Neural crest cell (in vitro differentiated cells): ENCODE results near the gene APOL1. TPM values are rescaled to one million over a fixed set of nuclear protein-coding genes. Genes with fewer than 3 reads are reported as not detected.
"Not testable (repeated sequence)": the region's sequence is repeated elsewhere in the genome, so short reads cannot be mapped to it uniquely, and the experiment has no call there.

Experiments
- DNase-seq: peaks from one replicate; pipeline ENCODE4 v3.0.0; 2021; ENCODE audit warnings: low read depth, mixed read lengths, low spot score
- H3K27ac Mint-ChIP-seq: one replicate; pipeline ENCODE4 v1.8.0; 2021; ENCODE audit warnings: mild to moderate bottlenecking, mixed read lengths; ENCODE audit not compliant: unreplicated experiment
- H3K27me3 Mint-ChIP-seq: 2 replicates; pipeline ENCODE4 v1.8.0; 2021; ENCODE audit warnings: low read depth, mild to moderate bottlenecking, mixed read lengths
- H3K36me3 Mint-ChIP-seq: 2 replicates; pipeline ENCODE4 v1.8.0; 2021; ENCODE audit warnings: low read depth, mild to moderate bottlenecking, mixed read lengths
- H3K4me1 Mint-ChIP-seq: 2 replicates; pipeline ENCODE4 v1.8.0; 2021; ENCODE audit warnings: mixed read lengths
- H3K4me3 Mint-ChIP-seq: one replicate; pipeline ENCODE4 v1.8.0; 2021; ENCODE audit warnings: mild to moderate bottlenecking, mixed read lengths
- H3K9me3 Mint-ChIP-seq: 2 replicates; pipeline ENCODE4 v1.8.0; 2021; ENCODE audit warnings: mixed read lengths
- total RNA-seq: library from RNA; stranded (reverse); gene quantifications from 2 replicates; pipeline ENCODE4 v1.2.1, GENCODE V29; 2021
- TF ChIP-seq, protein P1 (sequence below): fragments of 200-600 bp; sonication (generic); conservative IDR thresholded peaks from 2 replicates; pipeline ENCODE4 v1.5.0; 2021; ENCODE audit warnings: antibody characterized with exemption, mild to moderate bottlenecking

Gene APOL1
- total RNA-seq, 1 donor from 2014 or later, result not detected

- Mint-ChIP-seq H3K27me3 (no peaks in the 10 kb centered on the region), H3K36me3 (peaks cover 4% of the 10 kb centered on the region)
- DNase-seq, result no peak
Observed at GRCh38 chr22:36244522-36245391, 8.2 kb upstream of the APOL1 start.

DNA sequence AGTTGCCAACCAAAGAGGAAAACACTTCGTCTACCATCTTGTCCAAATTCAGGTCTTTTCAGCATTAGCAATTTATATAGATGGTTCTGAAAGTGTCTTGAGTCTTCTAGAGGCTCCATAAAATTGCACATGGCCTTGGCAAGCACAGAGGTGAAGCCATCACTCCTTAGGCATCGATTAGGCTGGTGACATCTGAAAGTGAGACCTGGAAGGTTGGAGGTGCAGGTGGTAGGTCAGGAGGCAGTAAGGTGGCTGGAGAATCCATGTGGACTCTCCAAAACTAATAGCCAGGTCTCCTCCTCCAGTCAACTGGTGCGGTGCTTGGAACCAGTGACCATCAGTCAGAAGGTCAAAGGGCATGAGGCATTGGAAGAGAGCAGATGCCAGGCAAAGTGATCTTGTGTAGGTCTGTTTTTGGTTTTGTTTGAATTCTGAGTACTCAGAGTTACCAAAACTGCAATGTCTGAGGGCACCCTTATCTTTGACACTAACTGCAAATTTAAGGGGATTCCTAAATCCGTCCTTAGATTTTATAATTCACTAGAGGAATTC, 7.1 kb upstream of the APOL1 start:
- no peaks in the 10 kb centered on the region for H3K4me1 Mint-ChIP-seq
- no peak overlapping the region for H3K4me3 Mint-ChIP-seq
- TF ChIP-seq, protein P1, sequence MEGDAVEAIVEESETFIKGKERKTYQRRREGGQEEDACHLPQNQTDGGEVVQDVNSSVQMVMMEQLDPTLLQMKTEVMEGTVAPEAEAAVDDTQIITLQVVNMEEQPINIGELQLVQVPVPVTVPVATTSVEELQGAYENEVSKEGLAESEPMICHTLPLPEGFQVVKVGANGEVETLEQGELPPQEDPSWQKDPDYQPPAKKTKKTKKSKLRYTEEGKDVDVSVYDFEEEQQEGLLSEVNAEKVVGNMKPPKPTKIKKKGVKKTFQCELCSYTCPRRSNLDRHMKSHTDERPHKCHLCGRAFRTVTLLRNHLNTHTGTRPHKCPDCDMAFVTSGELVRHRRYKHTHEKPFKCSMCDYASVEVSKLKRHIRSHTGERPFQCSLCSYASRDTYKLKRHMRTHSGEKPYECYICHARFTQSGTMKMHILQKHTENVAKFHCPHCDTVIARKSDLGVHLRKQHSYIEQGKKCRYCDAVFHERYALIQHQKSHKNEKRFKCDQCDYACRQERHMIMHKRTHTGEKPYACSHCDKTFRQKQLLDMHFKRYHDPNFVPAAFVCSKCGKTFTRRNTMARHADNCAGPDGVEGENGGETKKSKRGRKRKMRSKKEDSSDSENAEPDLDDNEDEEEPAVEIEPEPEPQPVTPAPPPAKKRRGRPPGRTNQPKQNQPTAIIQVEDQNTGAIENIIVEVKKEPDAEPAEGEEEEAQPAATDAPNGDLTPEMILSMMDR, result no peak
- H3K9me3 Mint-ChIP-seq, result peaks cover 18% of the 10 kb centered on the region
- peaks cover 8% of the 10 kb centered on the region for H3K36me3 Mint-ChIP-seq
- H3K27ac Mint-ChIP-seq, result peak overlapping the region; percentile 14
- no peak for DNase-seq
- no peaks in the 10 kb centered on the region for H3K27me3 Mint-ChIP-seq

More at GRCh38 chr22:36244522-36245391, 8.2 kb upstream of the APOL1 start:
- peaks cover 4% of the 10 kb centered on the region for H3K4me1 Mint-ChIP-seq
- TF ChIP-seq, protein P1, result no peak
- H3K4me3 Mint-ChIP-seq, result no peak overlapping the region
- peaks cover 18% of the 10 kb centered on the region for H3K9me3 Mint-ChIP-seq
- no peak overlapping the region for H3K27ac Mint-ChIP-seq

GRCh38 chr22:36246718-36247117, 6.2 kb upstream of the APOL1 start:
- TF ChIP-seq, protein P1, result no peak
- Mint-ChIP-seq H3K27ac (no peak overlapping the region), H3K4me3 (no peak overlapping the region), H3K36me3 (peaks cover 9% of the 10 kb centered on the region), H3K27me3 (no peaks in the 10 kb centered on the region), H3K9me3 (peaks cover 18% of the 10 kb centered on the region), H3K4me1 (no peaks in the 10 kb centered on the region)
- DNase-seq, result no peak

GRCh38 chr22:36247955-36248354, 5.0 kb upstream of the APOL1 start:
- TF ChIP-seq, protein P1, result no peak
- DNase-seq, result no peak
- Mint-ChIP-seq H3K27ac (no peak overlapping the region), H3K36me3 (peaks cover 12% of the 10 kb centered on the region), H3K4me3 (no peak overlapping the region), H3K4me1 (no peaks in the 10 kb centered on the region), H3K9me3 (peaks cover 13% of the 10 kb centered on the region), H3K27me3 (no peaks in the 10 kb centered on the region)

DNA sequence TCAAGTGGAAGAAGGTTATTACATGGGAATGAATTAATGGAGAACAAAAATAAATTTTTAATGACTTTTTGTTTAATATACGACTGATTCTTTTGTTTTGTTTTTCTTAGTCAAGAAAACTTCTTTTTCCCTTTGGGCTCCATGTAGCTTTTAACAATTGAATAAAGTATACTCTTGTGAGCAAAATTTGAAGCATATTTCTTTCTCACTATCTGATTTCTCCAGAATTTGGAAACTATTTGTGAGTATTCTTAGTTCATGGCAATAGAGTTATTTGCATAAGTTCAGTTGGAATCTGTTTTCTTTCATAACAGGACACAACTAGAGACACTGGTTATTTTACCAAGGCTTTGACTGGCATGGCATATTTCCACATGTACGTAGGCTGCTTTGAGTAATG, 3.8 kb upstream of the APOL1 start:
- peaks cover 13% of the 10 kb centered on the region for H3K9me3 Mint-ChIP-seq
- no peak overlapping the region for H3K27ac Mint-ChIP-seq
- TF ChIP-seq, protein P1, result no peak
- no peak for DNase-seq
- peaks cover 12% of the 10 kb centered on the region for H3K36me3 Mint-ChIP-seq
- H3K27me3 Mint-ChIP-seq, result no peaks in the 10 kb centered on the region
- no peaks in the 10 kb centered on the region for H3K4me1 Mint-ChIP-seq
- H3K4me3 Mint-ChIP-seq, result no peak overlapping the region

DNA sequence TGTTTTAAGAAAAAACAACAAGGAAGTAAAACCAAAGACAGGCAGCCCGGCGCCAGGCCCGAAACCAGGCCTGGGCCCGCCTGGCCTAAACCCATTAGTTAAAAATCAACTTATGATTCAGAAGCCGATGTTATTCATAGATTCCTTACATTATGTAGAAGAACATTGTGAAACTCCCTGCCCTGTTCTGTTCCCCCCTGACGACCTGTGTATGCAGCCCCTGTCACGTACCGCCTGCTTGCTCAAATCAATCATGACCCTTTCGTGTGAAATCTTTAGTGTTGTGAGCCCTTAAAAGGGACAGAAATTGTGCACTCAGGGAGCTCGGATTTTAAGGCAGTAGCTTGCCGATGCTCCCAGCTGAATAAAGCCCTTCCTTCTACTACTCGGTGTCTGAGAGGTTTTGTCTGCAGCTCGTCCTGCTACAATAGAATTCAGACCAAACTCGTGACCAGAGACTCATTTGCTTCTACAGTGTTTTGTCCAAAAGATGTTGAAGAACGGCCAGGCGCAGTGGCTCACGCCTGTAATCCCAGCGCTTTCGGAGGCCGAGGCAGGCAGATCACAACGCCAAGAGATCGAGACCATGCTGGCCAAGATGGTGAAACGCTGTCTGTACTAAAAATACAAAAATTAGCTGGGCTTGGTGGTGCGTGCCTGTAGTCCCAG, 2.5 kb upstream of the APOL1 start:
- not testable (repeated sequence) for H3K4me3 Mint-ChIP-seq, H3K4me1 Mint-ChIP-seq, DNase-seq, H3K27me3 Mint-ChIP-seq, H3K27ac Mint-ChIP-seq
- Mint-ChIP-seq H3K36me3 (peaks cover 12% of the 10 kb centered on the region), H3K9me3 (peaks cover 13% of the 10 kb centered on the region)

DNA sequence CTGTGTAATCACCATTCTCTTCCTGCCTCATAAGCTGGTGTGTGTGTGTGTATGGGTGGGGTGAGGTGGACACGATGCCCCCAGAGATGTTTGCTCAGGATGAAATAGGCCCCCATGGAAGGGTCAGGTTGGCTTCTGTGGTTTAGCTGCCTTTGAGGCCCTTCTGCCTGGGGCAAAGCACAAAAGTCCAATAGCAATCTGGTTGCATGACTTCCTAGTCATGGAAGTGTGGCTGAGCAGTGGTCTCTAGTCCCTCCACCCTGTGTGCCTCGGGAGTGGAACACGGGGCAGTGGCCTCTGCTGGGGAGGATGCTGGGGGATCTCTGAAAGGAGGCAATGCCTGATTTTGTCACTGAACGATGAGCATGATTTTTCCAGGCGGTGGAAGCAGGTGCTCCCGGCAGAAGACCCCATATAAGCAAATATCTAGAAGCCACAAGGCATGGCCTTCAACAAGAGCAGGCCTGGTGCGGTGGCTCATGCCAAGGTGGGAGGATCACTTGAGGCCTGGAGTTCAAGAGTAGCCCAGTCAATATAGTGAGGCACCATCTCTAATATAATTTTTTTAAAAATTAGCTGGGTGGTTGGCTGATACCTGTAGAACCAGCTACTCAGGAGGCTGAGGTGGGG, 839 bp upstream of the APOL1 start:
- H3K27ac Mint-ChIP-seq, H3K4me1 Mint-ChIP-seq, H3K4me3 Mint-ChIP-seq, H3K27me3 Mint-ChIP-seq, DNase-seq: not testable (repeated sequence)
- peaks cover 12% of the 10 kb centered on the region for H3K36me3 Mint-ChIP-seq
- peaks cover 13% of the 10 kb centered on the region for H3K9me3 Mint-ChIP-seq
